HPDE6-E6E7 (cell line): Measurements from ENCODE around the gene MAML3.

Experiments used
- DNase-seq: peaks from one replicate; pipeline ENCODE4 v3.0.0; 2011; ENCODE audit warnings: missing footprints; ENCODE audit errors: extremely low spot score

MAML3 gene

DNA sequence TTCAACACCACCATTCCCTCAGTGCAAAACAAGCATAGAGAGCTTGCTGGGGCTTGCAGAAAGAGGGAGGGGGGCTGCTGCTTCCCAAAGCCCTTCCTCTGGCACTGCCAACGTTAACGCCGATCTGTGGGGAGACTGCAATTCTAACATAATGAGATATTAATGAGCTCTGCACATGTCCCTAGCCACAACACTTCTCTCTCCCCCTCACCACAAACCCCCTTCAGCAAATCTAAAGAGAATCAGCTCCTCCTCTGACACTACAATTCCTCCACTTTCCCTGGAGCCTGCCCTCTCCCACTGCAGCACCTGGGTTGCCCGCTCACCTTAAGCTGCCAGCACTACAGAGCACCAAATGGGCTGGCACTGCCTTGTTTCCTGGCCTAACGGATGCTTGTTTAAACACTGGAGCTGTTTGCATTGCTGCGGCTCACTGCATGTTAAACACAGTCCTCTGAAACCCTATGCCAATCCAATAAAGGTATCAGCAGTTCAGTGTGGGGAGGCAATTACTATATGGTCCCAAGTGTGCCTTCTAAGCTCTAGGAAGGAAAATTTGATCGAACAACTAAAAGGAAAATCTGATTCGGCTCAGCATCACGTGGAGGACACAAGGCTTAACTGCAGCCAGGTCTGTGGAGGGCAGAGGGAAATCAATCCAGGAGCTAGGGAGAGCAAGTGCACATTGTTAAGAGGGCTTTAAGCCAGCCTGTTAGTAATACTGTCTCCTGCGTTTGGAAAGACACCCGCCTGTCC lies 232.4 kb downstream of the MAML3 start:
- no peak for DNase-seq

DNA sequence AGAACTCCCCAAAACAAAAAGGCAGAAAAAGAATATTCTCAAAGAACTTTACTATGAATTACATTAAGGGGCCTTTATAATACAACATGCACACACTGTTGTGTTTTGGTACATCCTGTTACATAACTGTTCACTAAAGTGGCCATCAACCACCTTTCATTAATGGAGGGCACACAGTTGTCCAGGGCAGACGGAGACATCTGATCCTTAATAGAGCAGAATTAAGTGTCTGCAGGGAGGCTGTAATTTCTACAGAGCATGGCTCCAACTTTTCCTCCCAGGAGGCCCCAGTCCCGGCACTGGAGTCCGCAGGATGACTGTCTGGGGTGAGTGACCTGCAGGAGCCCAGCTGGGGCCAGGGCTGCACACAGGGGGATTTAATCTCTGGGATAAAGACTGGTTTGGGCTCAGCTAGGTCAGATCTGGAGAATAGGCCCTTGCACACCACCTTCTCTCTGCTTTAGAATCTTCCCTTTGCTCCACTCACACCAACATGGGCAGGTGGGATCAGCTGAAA lies 233.4 kb downstream of the MAML3 start:
- DNase-seq: no peak

DNA sequence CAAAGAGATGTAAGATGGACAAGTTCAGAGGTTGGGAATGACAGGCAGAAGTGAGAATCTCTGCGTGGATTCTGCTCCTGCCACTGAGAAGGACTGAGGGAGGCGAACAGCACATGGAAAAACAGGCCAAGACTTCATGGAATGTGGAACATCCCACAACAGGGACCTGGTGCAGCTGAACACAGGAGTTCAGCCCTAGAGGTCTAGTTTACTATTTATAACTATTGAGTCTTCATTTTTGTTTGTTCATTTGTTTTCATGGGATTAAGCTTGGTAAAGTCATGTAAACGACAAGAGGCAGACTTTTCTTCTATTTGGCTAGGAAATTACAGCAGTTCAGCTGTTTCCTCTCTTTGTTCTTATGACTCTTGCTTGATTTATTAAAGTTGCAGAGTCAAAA lies 234.5 kb downstream of the MAML3 start:
- DNase-seq: no peak

DNA sequence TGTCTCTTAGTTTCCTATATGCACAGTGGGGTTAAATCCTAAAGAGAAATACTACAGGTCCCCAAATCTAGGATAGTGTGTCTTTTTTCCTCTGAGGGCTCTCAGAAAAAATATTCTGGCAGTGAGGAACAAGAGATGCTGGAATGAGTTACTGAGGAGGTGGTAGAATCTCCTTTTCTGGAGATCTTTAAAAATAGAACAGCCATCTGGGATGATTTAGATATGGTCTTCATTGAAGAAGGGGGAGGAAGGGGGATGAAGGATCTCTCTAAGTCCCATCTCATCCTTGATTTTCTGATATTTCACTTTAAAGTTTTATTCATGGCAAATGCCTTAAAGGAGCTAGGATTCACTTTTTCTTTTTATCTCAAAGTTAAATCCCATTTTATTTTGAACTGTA lies 235.0 kb downstream of the MAML3 start:
- no peak for DNase-seq

DNA sequence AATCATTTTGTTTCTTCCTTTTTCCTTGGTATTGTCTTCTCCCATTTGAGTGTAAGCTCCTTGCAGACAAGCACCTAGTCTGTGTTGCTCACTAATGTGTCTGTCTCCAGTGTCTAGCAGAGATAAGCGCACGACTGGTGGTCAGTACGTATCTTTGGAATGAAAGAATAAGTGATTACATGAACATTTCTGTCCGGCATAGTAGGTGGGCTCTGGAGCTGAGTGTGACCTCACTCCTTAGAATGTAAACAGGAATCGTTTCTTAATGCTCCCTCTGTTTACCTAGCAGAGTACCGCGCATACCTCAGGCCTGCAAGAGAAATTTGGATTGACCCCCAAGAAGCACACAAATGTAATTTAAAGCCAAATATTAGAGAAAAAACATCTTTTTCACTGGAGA lies 235.4 kb downstream of the MAML3 start:
- no peak for DNase-seq

DNA sequence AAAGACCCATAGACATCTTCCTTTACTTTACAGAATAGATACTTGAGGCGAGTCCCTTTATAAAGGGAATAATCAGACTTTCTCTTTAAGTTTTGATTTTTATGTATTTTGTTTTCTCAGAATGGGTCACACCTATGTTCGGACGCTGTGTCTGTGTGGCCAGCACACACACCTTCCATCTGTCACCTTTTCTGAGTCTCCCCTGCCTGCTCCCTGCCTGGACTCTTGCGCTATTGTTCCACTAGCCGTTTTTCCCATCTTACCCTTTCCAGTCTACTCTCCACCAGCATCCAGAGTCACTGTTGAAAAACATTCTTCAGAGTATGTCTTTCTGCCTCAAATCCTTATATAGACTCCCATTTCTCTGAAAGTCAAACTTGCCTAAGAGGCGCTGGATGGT lies 236.1 kb downstream of the MAML3 start:
- no peak for DNase-seq

DNA sequence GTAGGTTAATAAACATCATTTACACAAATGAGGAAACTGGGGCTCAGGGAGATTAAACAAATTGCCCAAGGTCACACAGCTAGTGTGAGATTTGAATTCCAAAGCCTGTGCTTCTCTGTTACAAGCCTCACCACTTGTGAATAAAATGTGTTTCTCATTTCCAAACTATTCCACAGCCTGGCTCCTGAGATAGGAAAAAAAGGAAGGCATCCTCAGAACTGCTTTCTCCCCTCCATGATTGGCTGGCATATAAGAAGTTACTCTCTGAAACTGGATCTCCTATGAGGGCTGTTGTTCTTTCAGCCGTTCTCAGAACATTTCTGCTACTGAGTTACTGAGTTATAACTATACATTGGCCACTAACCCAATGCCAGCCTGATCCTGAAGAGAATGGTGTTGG lies 237.9 kb downstream of the MAML3 start:
- no peak for DNase-seq

DNA sequence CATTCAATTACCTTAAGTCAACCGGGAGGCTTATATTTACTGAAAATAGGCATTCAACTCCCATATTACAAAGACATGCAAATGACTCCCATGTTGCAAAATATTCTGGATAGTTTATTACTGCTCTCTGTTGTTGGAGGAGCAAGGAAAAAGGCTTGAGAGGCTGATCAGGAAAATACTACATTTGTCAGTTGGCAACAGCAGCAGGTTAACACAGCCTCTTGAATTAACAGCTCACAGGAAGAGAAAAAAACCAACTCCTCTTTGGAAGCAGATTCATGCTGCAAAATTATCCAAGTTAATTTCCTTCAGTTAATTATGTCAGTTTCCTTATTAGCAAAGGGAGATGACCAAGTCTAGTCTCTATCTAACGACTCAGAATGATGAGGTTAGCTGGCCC lies 238.9 kb downstream of the MAML3 start:
- no peak for DNase-seq

DNA sequence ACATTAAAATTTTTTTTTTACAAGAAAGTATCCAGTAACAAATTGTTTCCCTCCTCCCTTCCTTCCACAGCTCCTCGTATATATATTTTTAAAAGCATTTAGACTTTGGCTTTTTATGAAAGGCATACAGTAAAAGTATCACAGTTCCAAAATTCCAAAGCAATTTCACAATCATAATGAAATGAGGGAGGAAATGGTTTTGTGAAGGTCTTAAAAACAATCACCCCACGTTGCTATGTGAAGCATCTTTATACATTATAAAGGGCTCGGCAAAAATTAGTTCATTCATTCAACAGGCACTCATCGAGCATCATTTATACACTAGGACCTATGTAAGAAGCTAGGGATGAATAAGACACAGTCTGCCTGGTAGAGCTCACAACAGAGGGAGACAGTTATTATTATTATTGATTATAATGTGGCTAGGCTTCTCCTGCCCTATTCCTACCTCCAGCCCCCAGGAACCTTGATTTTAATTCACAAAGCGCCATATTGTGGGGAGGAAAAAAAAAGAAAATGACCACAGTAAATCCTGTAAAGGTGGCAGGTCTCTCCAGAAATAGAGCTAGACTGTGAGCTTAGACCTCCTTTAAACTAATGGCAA lies 239.9 kb downstream of the MAML3 start:
- no peak for DNase-seq

DNA sequence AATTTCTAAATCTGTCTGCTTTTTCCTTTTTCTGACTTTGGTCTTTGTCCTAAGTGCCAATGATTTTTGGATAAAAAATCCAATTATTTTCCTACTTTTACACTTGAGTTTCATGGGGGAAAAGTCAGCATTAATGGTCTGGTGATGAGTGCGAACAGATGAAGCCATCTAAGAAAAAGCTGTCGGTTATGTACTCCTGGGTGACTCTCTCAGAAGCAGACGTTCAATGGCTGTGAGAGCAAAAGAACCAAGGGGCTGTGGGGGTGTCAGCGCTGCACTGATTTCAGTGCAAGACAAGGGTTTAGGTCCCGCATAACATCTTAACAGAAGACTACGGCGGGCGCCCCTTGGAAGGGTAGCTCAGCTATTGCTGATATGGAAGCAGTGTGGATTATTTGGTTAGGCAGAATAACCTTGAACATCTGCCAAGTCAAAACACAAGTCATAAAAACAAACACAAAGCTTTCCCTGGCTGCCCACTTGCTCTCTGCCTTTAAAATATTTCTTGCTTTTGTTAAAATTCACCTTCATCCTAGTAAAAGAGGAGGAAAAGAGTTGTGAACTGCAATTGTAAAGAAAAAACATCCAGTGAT lies 240.5 kb downstream of the MAML3 start:
- DNase-seq: no peak

DNA sequence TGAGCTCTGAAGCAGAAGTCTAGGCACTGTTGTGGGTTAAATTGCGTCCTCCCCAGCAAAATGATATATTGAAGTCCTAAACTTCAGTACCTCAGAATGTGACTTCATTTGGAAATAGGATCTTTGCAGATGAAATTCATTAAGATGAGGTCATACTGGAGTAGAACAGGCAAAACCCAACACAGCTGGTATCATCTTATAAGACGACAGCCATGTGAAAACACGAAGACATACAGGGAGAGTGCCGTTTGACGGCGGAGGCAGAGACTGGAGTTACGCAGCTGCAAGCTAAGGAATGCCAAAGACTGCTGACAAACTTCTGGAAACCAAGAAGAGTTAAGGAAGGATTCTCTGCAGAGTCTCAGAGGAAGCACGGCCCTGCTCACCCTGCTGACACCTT lies 241.5 kb downstream of the MAML3 start:
- DNase-seq: no peak

DNA sequence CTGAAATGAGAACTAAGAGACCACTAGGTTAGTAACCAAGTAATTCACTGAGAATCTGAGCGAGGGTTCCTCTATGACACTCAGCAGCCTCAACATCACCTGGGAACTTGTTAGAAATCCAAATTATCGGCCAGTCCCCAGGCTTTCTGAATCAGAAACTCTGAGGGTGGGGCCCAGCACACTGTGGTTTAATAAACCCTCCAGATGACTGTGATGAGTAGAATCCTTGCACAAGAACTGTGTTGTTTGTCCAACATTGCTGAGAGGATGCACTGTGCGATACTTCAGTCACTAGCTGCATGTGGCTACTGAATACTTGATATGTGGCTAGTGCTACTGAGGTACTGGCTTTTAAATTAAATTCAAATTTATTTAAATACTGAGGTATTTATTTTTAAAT lies 243.9 kb downstream of the MAML3 start:
- no peak for DNase-seq

DNA sequence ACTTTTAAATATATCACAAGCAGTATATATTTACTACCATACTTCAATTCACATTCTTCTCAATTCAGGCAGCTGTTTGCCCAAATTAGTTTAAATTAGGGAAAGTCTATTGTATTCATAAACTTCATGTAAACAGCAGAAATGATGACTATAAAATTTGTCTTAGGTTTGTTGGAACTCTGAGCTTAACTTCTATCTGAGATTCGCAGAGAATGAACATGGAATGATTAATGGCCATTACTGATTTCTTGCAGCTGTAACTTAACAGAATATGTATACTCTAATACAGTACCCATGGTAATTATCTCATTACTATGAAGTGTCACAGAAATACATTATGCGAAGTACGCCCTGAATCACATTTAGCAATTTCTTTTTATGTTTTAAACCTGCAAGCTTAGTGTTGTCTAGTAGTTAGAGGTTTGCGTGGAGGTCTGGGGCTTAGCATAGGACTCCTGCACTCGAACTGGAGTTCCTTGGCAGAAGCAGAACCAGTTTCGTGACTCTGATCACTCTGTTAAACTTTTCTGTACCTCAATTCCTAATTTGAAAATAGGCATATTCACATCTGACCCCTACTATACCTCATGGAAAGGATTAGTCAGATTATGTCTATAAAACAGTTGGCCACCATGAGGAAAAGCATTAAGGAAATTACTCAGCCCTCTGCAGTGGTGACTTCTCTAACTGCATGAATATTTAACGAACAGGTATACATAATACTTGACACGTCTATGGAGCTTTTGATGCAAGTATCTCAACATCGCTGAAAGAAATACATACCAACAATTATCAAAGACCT lies 245.1 kb downstream of the MAML3 start:
- DNase-seq: no peak

DNA sequence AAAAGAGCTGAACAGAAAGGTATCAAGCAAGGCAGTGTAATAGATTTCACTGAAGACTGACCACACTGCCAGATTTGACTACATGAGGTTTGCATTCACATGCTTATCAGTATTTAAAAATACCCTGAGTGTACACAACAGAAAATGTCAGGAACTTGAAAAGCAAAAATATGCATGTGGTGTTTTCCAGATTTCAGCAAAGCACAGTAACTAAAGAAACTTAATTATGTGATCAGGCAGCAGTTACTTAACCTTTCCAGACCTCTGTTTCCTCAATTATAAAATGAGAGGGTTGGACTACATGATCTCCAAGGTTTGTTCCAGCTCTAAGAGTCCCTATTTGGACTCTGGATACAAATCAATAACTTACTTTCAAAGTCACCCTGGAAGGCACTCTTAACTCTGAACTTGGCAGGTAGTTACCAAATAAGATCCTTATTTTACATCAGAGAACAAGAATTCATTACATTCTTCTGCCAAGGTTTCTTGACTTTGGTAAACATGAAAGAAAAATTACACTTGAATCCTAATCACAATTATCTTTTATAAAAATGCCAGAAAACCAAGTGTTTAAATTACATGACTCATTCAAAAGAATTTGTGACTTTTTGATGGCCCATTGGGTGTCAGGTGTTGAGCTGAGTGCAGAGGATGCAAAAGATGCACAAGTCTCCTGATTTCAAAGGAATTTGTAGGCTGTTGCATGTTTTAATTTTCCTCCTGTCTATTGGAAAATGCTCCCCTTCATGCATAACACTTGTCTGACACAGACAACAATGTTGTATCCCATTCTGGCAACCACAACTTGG lies 246.8 kb downstream of the MAML3 start:
- no peak for DNase-seq

DNA sequence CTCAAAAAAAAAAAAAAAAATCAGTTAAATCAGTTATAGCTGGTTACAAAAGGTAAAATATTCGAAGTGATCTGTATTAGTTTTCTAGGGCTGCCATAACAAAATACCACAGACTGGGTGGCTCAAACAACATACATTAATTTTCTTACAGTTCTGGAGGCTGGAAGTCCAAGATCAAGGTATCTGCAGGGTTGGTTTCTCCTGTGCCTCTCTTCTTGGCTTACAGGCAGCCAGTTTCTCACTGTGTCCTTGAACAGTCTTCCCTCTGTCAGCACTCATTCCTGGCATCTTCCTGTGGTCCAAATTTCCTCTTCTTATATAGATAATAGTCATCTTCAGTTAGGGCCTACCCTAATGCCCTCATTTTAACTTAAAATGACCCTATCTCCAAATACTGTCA lies 248.5 kb downstream of the MAML3 start:
- DNase-seq: no peak

DNA sequence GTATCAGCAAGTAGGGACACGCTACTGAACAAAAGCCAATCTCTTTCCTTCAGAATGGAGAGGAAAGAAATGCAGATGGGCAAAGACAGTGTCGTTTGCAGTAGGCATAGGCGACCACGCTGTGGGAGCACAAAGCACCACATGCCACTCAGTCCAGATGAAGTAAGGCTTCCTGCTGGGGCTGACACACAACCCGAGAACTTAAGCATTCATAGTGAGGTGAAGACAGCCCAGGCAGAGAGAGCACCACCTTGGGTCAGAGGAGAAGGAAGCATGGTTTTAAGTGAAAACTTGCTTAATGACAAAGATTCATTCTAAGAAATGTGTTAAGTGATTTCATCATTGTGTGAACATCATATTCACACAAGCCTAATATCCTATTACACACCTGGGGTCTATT lies 249.6 kb downstream of the MAML3 start:
- DNase-seq: no peak

DNA sequence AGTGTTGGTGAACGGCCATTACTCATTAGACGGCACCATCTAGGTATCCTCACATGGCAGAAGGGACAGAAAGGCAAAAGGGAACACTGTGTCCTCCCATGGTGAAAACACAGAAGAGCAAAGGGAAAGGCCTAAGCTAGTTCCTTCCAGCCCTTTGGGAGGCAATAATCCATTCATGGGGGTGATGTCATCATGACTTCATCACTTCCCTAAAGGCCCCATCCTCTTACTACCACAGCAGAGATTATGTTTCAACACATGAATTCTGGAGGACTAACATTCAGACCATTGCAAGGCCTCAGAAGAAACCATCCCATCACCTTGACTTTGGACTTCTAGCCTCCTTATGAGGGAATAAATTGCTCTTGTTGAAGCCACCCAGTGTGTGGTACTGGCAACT lies 250.1 kb downstream of the MAML3 start:
- no peak for DNase-seq

DNA sequence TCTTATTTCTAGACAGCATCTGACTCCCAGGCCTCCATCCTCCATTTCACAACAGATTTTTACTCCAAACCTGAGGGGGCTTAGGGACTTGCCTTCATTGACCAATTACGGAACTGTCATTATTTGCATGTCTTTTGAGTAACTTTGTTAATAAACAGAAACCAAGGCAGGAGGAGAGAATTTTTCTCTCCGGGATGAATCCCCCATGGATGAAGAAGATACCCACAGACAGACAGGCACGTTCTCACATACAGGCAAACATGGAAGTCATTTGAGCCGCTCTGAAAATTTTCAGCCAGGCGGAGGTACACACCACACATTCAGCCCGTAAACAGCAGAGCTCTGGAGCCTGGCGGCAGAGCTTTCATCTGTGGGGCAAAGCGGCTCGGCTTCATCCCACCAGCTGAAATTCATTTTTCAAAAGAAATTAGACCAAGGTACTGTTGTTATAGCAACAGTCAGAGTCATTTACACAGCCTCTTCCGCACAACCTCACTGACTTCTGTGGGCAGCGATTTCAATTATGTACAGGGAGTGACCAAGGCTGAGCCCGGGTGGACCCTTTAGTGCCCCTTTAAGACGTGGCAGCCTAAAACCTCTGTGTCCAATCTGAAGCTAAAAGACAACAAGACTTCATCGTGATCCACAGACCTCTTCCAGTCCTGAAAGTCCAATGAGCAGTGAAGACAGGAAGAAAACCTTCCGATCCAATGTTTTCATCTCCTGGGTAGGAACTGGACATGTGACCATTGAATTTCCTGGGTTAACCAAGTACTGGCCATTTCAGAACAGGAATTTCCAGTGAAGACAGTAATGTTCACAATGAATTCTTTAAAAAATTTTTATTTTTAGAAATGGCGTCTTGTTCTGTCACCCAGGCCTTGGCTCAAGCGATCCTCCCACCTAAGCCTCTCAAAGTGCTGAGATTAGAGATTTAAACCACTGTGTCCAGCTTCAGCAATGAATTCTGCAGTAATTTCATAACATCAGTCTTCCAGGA lies 251.4 kb downstream of the MAML3 start:
- DNase-seq: no peak

DNA sequence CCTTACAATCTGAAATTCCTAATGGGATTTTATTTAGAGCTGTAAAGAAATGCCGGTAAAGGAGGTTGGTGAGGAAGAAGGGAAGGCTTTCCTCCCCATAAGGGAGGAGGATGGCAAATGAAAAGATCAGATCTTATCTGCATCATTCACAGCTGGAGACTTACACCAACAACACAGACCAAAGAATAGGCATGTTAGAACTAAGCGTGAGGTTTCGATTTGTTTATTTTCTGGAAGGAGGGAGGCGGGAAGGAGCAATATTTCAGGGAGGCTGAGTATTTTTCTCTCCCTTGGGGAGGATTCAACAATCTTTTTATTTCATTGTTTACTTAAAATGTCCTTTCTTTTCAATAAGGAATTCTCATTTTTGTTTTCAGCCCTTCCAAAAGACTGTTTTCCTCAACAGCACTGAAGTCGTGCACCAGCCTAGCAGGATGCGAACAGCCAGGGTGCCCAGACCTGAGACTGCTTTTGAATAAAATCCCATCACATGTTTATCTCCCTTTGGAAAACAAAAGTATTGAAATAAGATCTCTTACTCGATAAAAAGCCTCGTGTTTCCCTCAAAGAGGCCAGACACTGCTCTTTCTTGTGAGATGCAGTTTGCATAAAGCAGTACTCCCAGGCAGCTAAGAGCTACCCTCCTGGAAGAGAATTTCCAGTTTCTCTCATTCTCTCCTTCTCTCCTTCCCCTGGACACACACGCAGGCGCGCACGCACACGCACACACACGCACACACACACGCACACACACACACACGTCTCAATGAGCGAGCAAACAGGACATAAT lies 252.3 kb downstream of the MAML3 start:
- no peak for DNase-seq
